Activated naive CD4-positive, alpha-beta T cell treated with anti-CD3 and anti-CD28 coated beads, Interleukin-2, amount 50 U/mL, for 16 hours (primary cell): ENCODE results near the gene PXN.

Experiments
- DNase-seq: peaks from one replicate; pipeline ENCODE4 v3.0.0-alpha.2; 2020

PXN gene

DNA sequence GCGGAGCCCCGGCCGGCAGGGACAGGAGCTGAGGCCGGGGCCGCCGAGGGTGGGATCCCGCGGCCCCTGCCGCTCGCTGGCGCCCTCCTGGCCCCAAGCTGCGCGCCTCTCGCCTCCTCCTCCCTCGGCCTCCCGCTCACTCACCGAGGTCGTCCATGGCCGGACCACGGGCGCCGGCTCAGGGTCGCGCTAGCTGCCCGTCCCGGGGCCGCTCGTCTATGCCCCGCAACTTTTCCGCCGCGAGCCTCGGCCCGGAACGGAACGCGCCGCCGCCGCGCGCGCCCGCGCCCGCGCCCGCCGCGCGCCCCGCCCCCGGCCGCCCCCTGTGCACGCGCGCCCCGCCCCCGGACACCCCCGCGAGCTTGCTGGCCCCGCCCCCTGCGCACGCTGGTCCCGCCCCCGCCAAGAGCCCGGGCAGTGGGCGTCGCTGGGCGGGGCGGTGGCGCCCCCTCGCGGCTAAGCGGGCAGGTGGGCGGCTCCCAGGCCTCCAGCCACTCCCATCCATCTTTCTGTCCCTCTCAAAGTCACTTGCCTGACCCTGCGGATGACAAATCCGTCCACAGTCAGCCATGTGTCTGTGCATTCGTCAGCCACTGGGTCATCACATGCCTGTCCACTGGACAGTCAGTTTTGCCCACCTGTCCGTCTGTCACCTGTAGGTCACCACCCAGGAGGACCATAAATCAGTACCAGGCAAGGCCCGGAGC, at the start of gene PXN:
TSS of gene PXN (minus strand) at position 258 of the 707 bp plus-strand sequence. CDS start at position 157, 101 bp downstream.
- peak; percentile 87 for DNase-seq

- DNase-seq = no peak
Measured at GRCh38 chr12:120314220-120314619, 48.7 kb upstream of the PXN start.

DNA sequence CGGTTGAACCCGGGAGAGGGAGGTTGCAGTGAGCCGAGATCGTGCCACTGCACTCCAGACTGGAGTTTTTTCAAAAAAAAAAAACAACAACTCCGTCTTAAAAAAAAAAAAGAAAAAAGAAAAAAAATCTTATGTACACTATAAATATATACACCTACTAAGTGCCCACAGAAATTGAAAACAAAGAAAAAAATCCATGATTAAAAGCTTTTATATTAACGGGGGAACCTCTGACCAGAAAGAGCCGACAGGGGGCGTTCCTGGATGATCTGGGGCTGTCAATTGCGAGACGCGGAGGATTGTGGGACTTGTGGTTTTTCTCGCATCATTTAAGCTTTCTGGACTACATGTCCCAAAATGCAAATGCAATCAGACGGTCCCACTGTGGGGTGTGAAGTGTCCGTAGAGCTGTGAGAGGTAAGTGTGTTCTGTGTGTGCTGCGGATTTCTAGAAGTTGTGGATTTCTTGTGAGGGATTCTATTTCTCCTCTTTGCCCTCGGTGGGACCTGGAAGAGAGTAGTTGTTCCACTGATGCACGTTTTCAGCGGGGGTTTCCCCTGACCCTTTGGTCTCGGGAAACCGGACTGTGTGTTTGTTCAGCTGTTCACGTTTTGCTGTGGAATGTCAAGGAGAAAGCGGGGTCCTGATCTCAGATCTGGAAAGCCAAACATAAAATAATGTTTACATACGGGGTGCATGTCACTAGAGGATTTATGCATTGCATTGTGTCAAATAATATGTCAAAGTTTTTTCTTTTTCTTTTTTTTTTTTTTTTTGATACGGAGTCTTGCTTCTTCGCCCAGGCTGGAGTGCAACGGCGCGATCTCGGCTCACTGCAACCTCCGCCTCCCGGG, 36.7 kb upstream of the PXN start, which contains the start of gene SIRT4:
TSS of gene SIRT4 (plus strand) at position 360 of the 854 bp plus-strand sequence. CDS start 1,241 bp downstream, outside the sequence.
- peak; percentile 89 for DNase-seq

- DNase-seq = peak; percentile 73
Measured at GRCh38 chr12:120292661-120293531, 27.4 kb upstream of the PXN start, which contains the start of gene RNU4-1. RNU4-1 (minus strand) TSS chr12:120293237.

- no peak for DNase-seq
Measured at GRCh38 chr12:120292411-120292660, 26.8 kb upstream of the PXN start.

DNA sequence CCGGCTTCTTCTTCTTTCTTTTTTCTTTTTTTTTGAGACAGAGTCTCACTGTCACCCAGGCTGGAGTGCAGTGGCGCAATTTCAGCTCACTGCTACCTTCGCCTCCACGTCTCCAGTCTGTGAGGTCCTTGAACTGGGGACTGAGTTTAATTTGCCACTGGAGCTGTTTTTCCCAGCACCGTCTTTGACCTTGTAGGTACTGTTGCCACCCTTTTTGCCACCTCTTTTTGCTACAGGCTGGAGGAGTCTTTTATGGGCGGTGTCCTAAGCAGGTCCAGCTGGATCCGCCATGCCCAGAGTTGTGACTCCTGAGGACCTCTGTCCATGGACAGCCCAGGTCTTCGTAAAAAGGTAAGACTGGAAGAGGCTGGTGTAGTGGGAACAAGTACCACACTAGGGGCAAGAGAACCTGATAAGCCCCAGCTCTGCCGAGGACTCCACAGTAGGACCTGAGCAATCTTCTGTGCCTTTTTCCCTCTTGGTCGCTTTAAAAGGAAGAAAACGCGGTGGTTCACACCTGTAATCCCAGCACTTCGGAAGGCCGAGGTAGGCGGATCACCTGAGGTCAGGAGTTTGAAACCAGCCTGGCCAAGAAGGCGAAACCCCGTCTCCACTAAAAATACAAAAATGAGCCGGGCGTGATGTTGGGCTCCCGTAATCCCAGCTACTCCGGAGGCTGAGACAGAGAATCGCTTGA, 25.2 kb upstream of the PXN start:
- peak; percentile 53 for DNase-seq

DNA sequence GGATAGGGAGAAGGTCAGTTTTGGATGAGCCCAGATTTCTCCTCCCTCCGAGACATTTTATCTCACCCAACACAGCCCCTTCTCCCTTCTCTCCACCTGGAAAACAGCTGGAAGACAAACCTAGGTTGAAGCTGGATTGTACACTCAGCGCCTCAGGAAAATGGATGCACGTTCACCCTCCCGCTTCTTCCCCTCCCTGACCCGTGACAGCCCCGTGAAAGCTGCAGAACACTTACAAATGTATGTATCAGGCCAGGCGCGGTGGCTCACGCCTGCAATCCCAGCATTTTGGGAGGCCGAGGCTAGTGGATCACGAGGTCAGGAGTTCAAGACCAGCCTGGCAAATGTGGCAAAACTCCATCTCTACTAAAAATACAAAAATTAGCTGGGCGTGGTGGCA, 22.0 kb upstream of the PXN start:
- DNase-seq = no peak

DNA sequence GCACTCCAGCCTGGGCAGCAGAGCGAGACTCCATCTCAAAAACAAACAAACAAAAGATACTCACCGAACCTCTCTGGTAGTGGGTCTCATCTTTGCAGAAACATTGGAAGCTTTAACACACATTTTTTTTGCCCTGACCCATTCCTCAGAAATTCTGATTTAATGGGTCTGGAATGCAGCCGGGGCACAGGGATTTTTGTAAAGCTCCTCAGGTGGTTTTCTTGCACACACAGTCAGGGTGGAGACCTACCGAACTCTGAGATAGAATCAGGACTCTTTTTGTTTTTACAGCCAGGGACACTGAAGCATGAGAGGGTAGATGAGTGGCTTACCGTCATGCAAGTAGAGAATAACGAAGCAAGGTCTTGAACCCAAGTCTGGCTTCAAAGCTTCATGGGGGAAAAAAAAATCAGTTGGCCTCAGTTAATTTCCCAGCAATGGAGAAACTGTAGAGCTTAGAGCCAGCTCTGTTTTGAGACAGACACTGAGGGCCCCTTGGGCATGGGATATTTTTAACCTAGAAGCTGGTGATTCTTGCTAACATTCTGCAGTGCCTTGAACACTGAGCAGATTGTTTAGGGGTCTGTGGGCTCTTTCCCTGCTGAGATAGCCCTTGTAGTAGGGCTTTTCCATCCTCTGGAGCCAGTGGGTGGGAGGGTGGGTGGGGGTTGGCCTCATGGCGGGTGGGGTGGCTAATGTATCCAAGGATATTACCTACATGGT, 21.4 kb upstream of the PXN start:
- no peak for DNase-seq

- no peak for DNase-seq
Measured at GRCh38 chr12:120284381-120284780, 18.9 kb upstream of the PXN start.

GRCh38 chr12:120283318-120283717, 17.8 kb upstream of the PXN start:
- DNase-seq = no peak

DNA sequence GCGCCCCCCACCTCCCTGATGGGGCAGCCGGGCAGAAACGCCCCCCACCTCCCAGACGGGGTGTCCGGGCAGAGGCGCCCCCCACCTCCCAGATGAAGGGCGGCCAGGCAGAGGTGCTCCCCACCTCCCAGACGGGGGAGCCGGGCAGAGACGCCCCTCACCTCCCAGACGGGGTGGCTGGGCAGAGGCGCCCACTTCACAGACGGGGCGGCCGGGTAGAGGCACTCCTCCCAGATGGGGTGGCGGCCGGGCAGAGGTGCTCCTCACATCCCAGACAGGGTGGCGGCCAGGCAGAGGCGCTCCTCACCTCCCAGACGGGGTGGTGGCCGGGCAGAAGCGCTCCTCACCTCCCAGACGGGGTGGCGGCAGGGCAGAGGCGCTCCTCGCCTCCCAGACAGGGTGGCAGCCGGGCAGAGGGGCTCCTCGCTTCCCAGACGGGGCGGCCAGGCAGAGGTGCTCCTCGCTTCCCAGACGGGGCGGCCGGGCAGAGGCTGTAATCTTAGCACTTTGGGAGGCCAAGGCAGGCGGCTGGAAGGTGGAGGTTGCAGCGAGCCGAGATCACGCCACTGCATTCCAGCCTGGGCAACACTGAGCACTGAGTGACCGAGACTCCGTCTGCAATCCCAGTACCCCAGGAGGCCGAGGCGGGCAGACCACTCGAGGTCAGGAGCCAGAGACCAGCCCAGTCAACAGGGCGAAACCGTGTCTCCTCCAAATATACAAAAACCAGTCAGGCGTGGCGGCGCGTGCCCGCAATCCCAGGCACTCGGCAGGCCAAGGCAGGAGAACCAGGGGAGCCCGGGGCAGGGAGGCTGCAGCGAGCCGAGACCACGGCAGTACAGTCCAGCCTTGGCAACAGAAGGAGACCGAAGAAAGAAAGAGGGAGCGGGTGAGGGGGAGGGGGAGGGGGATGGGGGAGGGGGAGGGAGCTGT, 12.9 kb upstream of the PXN start:
- DNase-seq = no peak

DNA sequence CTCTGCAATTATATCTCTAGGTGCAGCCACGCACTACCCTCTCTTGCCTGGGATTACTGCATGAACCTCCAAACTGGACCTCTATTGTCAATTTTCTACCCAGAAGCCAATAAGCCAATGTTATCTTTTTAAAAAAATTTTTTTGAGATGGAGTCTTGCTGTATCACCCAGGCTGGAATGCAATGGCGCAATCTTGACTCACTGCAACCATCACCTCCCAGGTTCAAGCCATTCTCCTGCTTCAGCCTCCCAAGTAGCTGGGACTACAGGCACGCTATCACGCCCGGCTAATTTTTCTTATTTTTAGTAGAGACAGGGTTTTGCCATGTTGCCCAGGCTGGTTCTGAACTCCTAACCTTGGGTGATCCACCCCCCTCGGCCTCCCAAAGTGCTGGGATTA, 11.2 kb upstream of the PXN start:
- DNase-seq = no peak

GRCh38 chr12:120267736-120268135, 2.2 kb upstream of the PXN start:
- no peak for DNase-seq

DNA sequence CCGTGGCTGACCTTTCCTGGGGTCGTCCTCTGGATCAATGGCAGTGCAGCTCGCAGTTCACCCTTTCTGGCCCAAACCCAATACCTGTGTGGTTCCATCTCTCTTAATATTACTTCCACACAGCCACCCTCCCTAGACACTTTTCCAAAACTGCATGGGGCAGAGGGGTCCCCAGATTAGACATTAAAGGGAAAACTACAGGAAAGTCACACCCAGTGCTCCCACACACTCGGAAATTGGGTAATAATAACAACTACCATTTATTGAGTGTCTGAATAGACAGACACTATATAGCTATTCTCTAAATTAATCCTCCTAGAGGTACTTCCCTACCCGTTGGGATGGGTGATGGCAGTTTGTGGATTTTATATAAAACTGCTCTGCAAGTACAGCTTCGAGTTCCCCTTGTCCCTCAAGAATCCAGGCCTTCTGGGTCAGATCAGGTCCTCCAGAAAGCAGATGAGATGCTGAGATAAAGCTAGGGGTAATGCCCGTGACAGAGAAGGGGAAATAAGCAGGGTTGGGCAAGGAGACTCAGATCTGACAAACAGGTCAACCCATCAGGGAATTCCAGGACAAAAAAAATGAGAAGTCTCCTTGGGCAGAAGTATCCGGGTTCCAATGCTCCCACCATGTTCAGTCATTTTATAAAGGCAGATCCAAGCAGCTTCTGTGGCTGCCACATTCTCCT, 795 bp upstream of the PXN start:
- no peak for DNase-seq

- no peak for DNase-seq
Measured at GRCh38 chr12:120264904-120265472, 542 bp downstream of the PXN start.

DNA sequence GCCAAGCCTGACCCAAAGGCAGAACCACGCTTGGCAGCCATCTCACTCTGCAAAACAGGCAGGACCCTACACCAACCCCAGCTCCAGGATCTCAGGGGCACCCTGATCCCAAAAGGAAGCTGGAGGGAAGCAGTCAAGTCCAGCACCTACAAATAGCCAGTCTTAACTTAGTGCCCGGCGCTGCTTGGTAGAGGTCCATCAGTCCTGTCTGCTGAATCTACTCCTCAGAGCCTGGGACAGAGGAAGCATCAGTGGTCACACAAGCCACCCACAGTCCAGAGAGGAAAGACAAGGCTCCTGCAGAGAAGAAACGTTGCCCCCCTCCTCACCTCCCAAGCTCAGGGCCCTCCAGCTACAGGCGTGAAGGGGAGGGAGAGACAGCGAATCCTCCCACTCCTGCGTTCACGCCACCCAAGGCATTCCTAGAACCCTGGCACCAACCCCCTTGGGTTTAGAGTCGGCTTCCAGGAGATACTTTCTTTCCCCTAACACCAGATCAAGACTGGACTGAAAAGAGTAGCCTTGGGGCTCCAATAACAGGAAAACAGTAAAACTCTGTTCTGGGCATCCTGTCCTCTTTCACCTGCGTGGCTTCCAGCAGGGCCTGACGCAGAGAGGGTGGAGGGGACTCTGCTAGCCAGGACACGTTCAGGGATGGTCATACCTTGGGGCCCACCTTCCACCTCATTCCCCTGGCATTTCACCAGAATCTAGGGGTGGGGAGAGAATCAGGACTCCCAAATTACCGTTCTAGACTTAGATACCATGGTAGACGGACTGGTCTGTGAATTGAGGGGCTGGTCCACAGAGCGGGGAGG, 1.2 kb downstream of the PXN start:
- no peak for DNase-seq

- DNase-seq = no peak
Measured at GRCh38 chr12:120263748-120264085, 1.8 kb downstream of the PXN start.

DNA sequence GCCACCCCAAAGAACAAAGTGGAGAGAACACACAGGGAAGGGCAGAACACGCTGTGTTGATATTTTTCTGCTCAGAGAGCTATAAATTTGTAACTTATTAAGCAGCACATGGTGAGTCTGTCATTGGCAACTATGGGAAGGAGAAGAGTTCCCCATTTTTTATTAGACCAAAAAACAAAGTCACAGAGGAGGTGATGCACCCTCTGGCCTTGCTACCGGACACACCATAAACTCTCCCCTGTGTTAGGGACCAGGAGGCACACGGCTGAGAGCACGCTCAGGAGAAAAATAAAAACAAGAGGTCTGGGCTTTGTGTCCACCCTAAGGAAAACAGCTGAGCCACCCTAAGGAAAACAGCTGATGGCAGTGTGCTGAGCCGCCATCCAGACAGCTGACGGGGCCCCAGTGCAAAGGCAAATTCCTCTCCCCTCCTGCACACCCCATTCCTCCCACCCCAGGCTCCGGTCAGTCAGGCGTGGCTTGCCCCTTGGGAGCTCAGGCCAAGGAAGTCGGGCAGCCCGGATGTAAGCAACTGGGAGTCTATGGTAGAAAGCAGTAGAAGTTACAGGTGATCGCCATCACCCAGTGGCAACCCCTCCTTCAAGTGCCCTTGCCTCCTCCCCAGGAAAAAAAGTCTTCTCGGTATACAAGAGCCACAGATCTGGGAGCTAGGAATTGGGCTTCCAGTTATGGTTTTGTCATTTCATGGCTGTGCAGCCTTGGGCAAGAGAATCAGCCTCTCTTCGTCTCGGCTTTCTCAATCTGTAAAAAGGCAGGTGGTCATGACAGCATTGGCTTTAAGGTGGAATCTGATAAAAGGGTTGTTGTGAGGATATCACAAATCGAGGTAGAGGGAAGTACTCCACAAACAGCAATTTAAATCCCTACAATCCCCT, 2.4 kb downstream of the PXN start:
- DNase-seq = no peak
